ENCODE measurements around the gene TAB2.

The TAB2 gene

DNA sequence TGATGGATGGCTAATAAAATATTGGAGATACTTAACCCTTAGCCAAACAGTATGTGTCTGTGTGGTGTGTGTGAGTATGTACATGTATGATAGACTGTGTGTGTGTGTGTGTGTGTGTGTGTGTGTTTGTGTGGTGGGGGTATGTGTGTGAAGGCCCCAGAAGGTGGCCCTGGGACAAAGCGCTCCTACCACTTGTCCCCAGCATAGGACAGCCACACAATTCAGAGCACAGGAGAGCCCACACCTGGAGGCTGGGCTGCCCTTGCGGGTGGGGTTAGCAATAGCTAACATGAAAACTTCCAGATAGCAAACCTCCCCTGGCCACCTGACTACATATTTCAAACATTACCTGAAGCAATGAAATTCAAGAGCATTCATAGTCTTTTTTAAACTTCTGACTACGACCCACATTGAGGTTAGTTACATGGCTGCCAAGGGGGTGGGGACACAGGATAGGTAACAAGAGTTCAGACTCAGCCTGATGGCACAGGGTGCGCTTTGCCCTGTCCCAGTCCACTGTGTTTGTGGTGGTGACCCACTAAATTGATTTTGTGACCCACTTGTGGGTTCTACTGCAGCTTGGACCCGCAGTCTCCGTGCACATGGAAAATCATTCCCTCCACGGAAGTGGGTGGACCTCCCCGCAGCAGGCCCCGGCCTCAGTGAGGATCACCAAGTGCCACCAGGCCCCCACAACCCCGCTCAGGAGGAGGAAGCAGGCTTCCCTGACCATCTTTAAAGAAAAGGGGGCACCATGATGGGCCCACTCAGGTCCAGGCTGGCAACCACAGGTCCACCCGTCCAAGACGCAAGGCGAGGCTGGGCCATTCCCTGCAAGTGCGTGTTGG, 132.5 kb downstream of the TAB2 start:
- no peak for DNase-seq (ENCODE audit: low read depth in 2 of 2)
- TF ChIP-seq CTCF (IDR thresholded peaks at IDR 0.05; ENCODE audit: low read depth, low read length): no peak
- peak overlapping the region; percentile 19 to 39 for H3K4me3 ChIP-seq (replicated peaks in 1 of 2; ENCODE audit: low read depth in 2 of 2, low read length in 2 of 2)

DNA sequence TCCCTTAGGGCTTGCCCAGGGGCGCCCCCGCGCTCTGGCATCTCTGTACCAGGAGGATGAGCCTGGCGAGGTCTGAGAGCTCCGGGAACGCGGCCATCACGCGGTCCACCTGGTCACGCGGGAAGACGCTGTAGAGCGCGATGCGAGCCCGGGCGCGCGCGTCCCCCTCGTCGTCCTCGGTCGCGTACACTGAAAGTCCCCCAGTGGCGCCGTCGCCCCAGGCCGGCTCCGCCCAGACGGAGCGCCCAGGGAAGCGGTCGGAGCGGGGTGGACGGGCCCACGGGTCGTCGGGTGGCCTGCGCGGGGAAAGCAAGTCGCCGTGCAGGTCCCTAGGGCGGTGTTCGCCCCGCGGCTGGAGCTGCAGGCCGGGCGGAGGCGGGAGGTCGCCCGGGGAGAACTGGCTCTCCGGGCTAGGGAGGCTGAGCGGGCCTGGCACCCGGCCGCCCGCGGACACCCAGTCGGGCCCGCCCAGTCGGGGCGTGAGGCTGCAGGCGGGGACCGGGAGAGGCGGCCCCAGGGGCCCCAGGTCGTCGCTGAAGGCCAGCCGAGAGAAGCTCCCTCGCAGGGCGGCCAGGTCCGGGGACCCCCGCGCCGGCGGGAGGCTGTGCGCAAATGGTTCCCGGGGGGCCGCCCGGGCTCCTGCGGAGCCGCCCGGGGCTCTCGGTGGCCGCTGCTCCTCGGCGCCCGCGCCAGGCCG, 133.3 kb downstream of the TAB2 start:
- no peak for TF ChIP-seq CTCF (IDR thresholded peaks at IDR 0.05; ENCODE audit: low read depth, low read length)
- DNase-seq (ENCODE audit: low read depth in 2 of 2): no peak
- H3K4me3 ChIP-seq (replicated peaks in 1 of 2; ENCODE audit: low read depth in 2 of 2, low read length in 2 of 2): peak overlapping the region; percentile 19 to 39

- no peak for TF ChIP-seq CTCF (IDR thresholded peaks at IDR 0.05; ENCODE audit: low read depth, low read length)
- DNase-seq (ENCODE audit: low read depth in 2 of 2): no peak
- no peak overlapping the region for H3K4me3 ChIP-seq (replicated peaks in 1 of 2; ENCODE audit: low read depth in 2 of 2, low read length in 2 of 2)
Observed at GRCh38 chr6:149451376-149452036, 134.0 kb downstream of the TAB2 start.

DNA sequence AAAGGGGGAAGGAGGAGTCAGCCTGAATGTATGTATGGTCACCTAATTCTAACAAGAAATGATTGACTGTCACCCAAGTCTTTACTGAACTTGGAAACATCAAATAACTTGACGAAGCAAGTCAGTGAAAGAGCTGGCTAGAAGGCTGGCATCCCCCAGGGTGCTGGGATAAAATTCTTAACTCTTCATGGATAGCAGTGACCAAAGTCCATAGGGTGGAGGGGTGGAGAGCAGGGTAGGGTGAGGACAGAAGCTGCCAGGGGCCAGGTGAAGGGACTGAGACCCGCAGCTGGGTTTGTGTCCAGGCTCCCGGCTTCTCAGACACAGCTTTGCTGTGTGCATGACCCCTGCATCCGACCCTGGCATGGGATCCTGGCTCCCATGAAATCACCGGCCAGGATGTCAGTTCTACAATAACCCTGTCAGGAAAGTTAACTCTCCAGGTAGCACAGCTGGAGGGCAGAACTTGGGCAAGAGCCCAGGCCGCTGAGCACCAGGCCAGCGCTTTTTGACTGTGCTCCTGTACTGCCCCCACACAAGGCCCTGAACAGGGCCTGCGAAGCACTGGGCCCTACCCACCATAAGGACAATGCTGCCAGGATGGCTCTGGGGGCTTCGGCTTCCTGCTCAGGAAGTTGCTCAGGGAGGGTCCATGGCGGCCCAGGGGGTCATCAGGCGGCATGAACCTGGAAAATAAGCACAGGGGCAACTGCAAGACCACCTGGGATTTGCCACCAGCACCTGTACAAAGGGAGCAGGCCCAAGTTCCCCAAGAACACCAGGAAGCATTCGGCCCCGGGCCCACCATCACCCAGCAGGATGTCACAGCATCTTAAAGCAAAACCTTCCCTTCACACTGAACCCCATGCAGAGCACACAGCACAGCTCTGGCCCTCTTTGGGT, 134.8 kb downstream of the TAB2 start:
- no peak for DNase-seq (ENCODE audit: low read depth in 2 of 2)

GRCh38 chr6:149453597-149454345, 136.3 kb downstream of the TAB2 start:
- no peak for DNase-seq (ENCODE audit: low read depth in 2 of 2)
- H3K4me3 ChIP-seq (replicated peaks in 1 of 2; ENCODE audit: low read depth in 2 of 2, low read length in 2 of 2): no peak overlapping the region
- no peak for TF ChIP-seq CTCF (IDR thresholded peaks at IDR 0.05; ENCODE audit: low read depth, low read length)

More for the DNA sequence above, 134.8 kb downstream of the TAB2 start:
- H3K4me3 ChIP-seq (replicated peaks in 1 of 2; ENCODE audit: low read depth in 2 of 2, low read length in 2 of 2): no peak overlapping the region
- no peak for TF ChIP-seq CTCF (IDR thresholded peaks at IDR 0.05; ENCODE audit: low read depth, low read length)
